HCT116 (cell line): ENCODE measurements around the gene RANBP10.

Source experiments
- CTCF ChIP-seq, 3 experiments: fragments of 200-600 bp in 1 of 3; sonication (generic) in 1 of 3; IDR thresholded peaks in 2 of 3; conservative IDR thresholded peaks in 1 of 3; 2 replicates each; pipeline ENCODE4 v1.5.1; 2012 to 2017; ENCODE audit warnings: low read depth in 2 of 3, low read length in 2 of 3, antibody characterized with exemption in 1 of 3, borderline replicate concordance in 1 of 3, control low read depth in 1 of 3, mild to moderate bottlenecking in 1 of 3, mixed read lengths in 1 of 3, mixed run types in 1 of 3, moderate library complexity in 1 of 3; ENCODE audit not compliant: insufficient read depth in 1 of 3
- ELF1 ChIP-seq: IDR thresholded peaks from 2 replicates; pipeline ENCODE4 v1.6.1; 2012; ENCODE audit warnings: low read depth, borderline replicate concordance
- EZH2 ChIP-seq: fragments of 200-600 bp; sonication (generic); IDR thresholded peaks from 2 replicates; pipeline ENCODE4 v1.6.1; 2017; ENCODE audit warnings: antibody characterized with exemption, mixed run types
- EZH2phosphoT487 ChIP-seq: fragments of 200-600 bp; IDR thresholded peaks from 2 replicates; pipeline ENCODE4 v1.6.1; 2018; ENCODE audit warnings: antibody characterized with exemption, borderline replicate concordance
- MAX ChIP-seq: IDR thresholded peaks from 2 replicates; pipeline ENCODE4 v1.6.1; 2012
- POLR2A ChIP-seq: IDR thresholded peaks from 2 replicates; pipeline ENCODE4 v1.7.0; 2011; ENCODE audit warnings: borderline replicate concordance; ENCODE audit not compliant: insufficient read depth, insufficient read length; ENCODE audit errors: extremely low read depth
- POLR2AphosphoS5 ChIP-seq: IDR thresholded peaks from 2 replicates; pipeline ENCODE4 v1.6.1; 2011; ENCODE audit warnings: mild to moderate bottlenecking, low read depth, low read length, moderate library complexity
- SIN3A ChIP-seq: IDR thresholded peaks from 2 replicates; pipeline ENCODE4 v1.6.1; 2012; ENCODE audit warnings: low read depth
- SP1 ChIP-seq: IDR thresholded peaks from 2 replicates; pipeline ENCODE4 v1.6.1; 2012; ENCODE audit warnings: low read depth
- SRF ChIP-seq: IDR thresholded peaks from 2 replicates; pipeline ENCODE4 v1.6.1; 2012; ENCODE audit warnings: low read depth

- no peak for TF ChIP-seq SRF
- no peak for TF ChIP-seq CTCF (IDR thresholded peaks at IDR 0.05 in 2 of 3, conservative IDR thresholded peaks at IDR 0.05 in 1 of 3; ENCODE audit: borderline replicate concordance in 1 of 3, insufficient read depth in 1 of 3, low read depth in 2 of 3, low read length in 2 of 3)
- TF ChIP-seq MAX = no peak
- TF ChIP-seq POLR2AphosphoS5 = no peak
- no peak for TF ChIP-seq EZH2
- no peak for TF ChIP-seq SP1
- no peak for TF ChIP-seq SIN3A
- TF ChIP-seq EZH2phosphoT487 = no peak
- TF ChIP-seq POLR2A = no peak
- TF ChIP-seq ELF1 = no peak
These were observed 2.5 kb downstream of the RANBP10 start for GRCh38 chr16:67803894-67804293.
